Mononuclear cell (primary cell): Measurements from ENCODE around the gene SSC4D. TPM values are rescaled to one million over a fixed set of nuclear protein-coding genes. Genes with fewer than 3 reads are reported as not detected.
"Not testable (repeated sequence)": the region's sequence is repeated elsewhere in the genome, so short reads cannot be mapped to it uniquely, and the experiment has no call there.

Experiments
- H3K27me3 ChIP-seq: 2 replicates; pipeline ENCODE4 v1.6.0; 2011; ENCODE audit warnings: low read length, control low read depth; ENCODE audit not compliant: insufficient read depth
- H3K4me1 ChIP-seq: 2 replicates; pipeline ENCODE4 v1.5.1; 2011; ENCODE audit warnings: mild to moderate bottlenecking, low read length, control low read depth; ENCODE audit not compliant: insufficient read depth
- H3K4me3 ChIP-seq: 2 replicates; pipeline ENCODE4 v1.5.1; 2011; ENCODE audit warnings: mild to moderate bottlenecking, low read length, moderate library complexity
- H3K9me3 ChIP-seq: 2 replicates; pipeline ENCODE4 v1.5.1; 2011; ENCODE audit warnings: low read depth, mild to moderate bottlenecking, control low read depth, low read length
- total RNA-seq: library from RNA; depleted of rRNA; stranded (reverse); fragments of >200 nt; gene quantifications from one replicate; pipeline ENCODE4 v1.2.3, GENCODE V29; 2012

The SSC4D gene
- total RNA-seq, 1 donor = not detected

- Histone ChIP-seq H3K4me3 (peak overlapping the region; percentile 45), H3K4me1 (peaks cover 54% of the 10 kb centered on the region), H3K27me3 (no peaks in the 10 kb centered on the region), H3K9me3 (no peaks in the 10 kb centered on the region)
Observed at GRCh38 chr7:76397409-76398183, 11.9 kb downstream of the SSC4D start.

GRCh38 chr7:76396864-76397263 is 12.6 kb downstream of the SSC4D start:
- H3K4me3 ChIP-seq = no peak overlapping the region
- peaks cover 50% of the 10 kb centered on the region for H3K4me1 ChIP-seq
- no peaks in the 10 kb centered on the region for H3K9me3 ChIP-seq
- H3K27me3 ChIP-seq = no peaks in the 10 kb centered on the region

GRCh38 chr7:76395965-76396726 is 13.4 kb downstream of the SSC4D start:
- H3K27me3 ChIP-seq = no peaks in the 10 kb centered on the region
- H3K9me3 ChIP-seq = no peaks in the 10 kb centered on the region
- H3K4me1 ChIP-seq = peaks cover 50% of the 10 kb centered on the region
- H3K4me3 ChIP-seq = no peak overlapping the region

GRCh38 chr7:76395605-76395964 is 13.9 kb downstream of the SSC4D start:
- H3K4me1 ChIP-seq = peaks cover 50% of the 10 kb centered on the region
- H3K4me3 ChIP-seq, H3K9me3 ChIP-seq, H3K27me3 ChIP-seq: not testable (repeated sequence)

GRCh38 chr7:76394957-76395356 is 14.5 kb downstream of the SSC4D start:
- no peaks in the 10 kb centered on the region for H3K27me3 ChIP-seq
- peaks cover 50% of the 10 kb centered on the region for H3K4me1 ChIP-seq
- no peak overlapping the region for H3K4me3 ChIP-seq
- no peaks in the 10 kb centered on the region for H3K9me3 ChIP-seq

- no peaks in the 10 kb centered on the region for H3K27me3 ChIP-seq
- peak overlapping the region; percentile 58 for H3K4me3 ChIP-seq
- H3K9me3 ChIP-seq = no peaks in the 10 kb centered on the region
- peaks cover 57% of the 10 kb centered on the region for H3K4me1 ChIP-seq
Observed at GRCh38 chr7:76393116-76394031, 16.1 kb downstream of the SSC4D start.

- Histone ChIP-seq H3K9me3 (no peaks in the 10 kb centered on the region), H3K4me3 (peak overlapping the region; percentile 58), H3K27me3 (no peaks in the 10 kb centered on the region), H3K4me1 (peaks cover 49% of the 10 kb centered on the region)
Observed at GRCh38 chr7:76392531-76393115, 16.9 kb downstream of the SSC4D start.

- H3K9me3 ChIP-seq = no peaks in the 10 kb centered on the region
- no peaks in the 10 kb centered on the region for H3K27me3 ChIP-seq
- peaks cover 31% of the 10 kb centered on the region for H3K4me1 ChIP-seq
- no peak overlapping the region for H3K4me3 ChIP-seq
Observed at GRCh38 chr7:76390092-76390491, 19.4 kb downstream of the SSC4D start.

- not testable (repeated sequence) for H3K9me3 ChIP-seq, H3K27me3 ChIP-seq, H3K4me3 ChIP-seq
- peaks cover 12% of the 10 kb centered on the region for H3K4me1 ChIP-seq
Observed at GRCh38 chr7:76387789-76388188, 21.7 kb downstream of the SSC4D start.

GRCh38 chr7:76386691-76387260 is 22.7 kb downstream of the SSC4D start:
- peaks cover 12% of the 10 kb centered on the region for H3K4me1 ChIP-seq
- H3K9me3 ChIP-seq = no peaks in the 10 kb centered on the region
- no peak overlapping the region for H3K4me3 ChIP-seq
- H3K27me3 ChIP-seq = no peaks in the 10 kb centered on the region

GRCh38 chr7:76383089-76383944 is 26.2 kb downstream of the SSC4D start:
- H3K9me3 ChIP-seq = no peaks in the 10 kb centered on the region
- H3K27me3 ChIP-seq = no peaks in the 10 kb centered on the region
- H3K4me3 ChIP-seq = no peak overlapping the region
- peaks cover 38% of the 10 kb centered on the region for H3K4me1 ChIP-seq

- H3K4me1 ChIP-seq = peaks cover 41% of the 10 kb centered on the region
- H3K9me3 ChIP-seq = no peaks in the 10 kb centered on the region
- no peaks in the 10 kb centered on the region for H3K27me3 ChIP-seq
- no peak overlapping the region for H3K4me3 ChIP-seq
Observed at GRCh38 chr7:76381814-76382213, 27.7 kb downstream of the SSC4D start.

GRCh38 chr7:76380623-76380966 is 28.9 kb downstream of the SSC4D start:
- peaks cover 41% of the 10 kb centered on the region for H3K4me1 ChIP-seq
- H3K27me3 ChIP-seq = no peaks in the 10 kb centered on the region
- H3K4me3 ChIP-seq = no peak overlapping the region
- no peaks in the 10 kb centered on the region for H3K9me3 ChIP-seq
